Measurements from ENCODE around the gene CYB5D1.

CYB5D1 gene

DNA sequence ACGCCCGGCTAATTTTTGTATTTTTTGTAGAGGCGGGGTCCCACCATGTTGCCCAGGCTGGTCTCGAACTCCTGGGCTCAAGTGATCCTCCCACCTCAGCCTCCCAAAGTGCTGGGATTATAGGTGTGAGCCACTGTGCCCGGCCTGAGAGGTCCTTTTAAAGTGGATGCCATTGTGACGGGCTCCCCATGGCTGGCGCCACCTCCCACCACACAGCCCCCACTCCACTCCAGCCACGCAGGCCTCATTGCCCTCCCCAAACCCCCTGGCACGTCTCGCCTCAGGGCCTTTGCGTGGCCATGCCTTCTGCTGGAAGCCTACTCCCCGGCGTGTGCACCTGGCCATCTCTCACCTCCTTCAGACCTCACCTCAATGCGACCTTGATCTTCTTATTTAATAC is 35.7 kb upstream of the CYB5D1 start:
- no peak for TF ChIP-seq CTCF (IDR thresholded peaks at IDR 0.05; ENCODE audit: insufficient read depth, low read length, poor library complexity, severe bottlenecking)
- no peaks in the 10 kb centered on the region for H3K36me3 ChIP-seq (ENCODE audit: control insufficient read depth, insufficient read depth, low read length)
- H3K27me3 ChIP-seq (replicated peaks; ENCODE audit: control insufficient read depth, insufficient read depth, low read length), result no peaks in the 10 kb centered on the region; the same call in 1 of the 2 replicates
- H3K4me3 ChIP-seq (replicated peaks; ENCODE audit: low read depth, low read length), result no peak overlapping the region
- no peak for DNase-seq (ENCODE audit: extremely low read depth, insufficient read length)

- TF ChIP-seq CTCF (IDR thresholded peaks at IDR 0.05; ENCODE audit: insufficient read depth, low read length, poor library complexity, severe bottlenecking), result no peak
- H3K4me3 ChIP-seq (replicated peaks; ENCODE audit: low read depth, low read length), result no peak overlapping the region
- H3K27me3 ChIP-seq (replicated peaks; ENCODE audit: control insufficient read depth, insufficient read depth, low read length), result no peaks in the 10 kb centered on the region; the same call in 1 of the 2 replicates
Measured at GRCh38 chr17:7823581-7824001, 34.2 kb upstream of the CYB5D1 start.

GRCh38 chr17:7824021-7824924 is 33.5 kb upstream of the CYB5D1 start:
- no peak for TF ChIP-seq CTCF (IDR thresholded peaks at IDR 0.05; ENCODE audit: insufficient read depth, low read length, poor library complexity, severe bottlenecking)
- Histone ChIP-seq H3K36me3 (ENCODE audit: control insufficient read depth, insufficient read depth, low read length) (no peaks in the 10 kb centered on the region), H3K4me3 (replicated peaks; ENCODE audit: low read depth, low read length) (no peak overlapping the region), H3K27me3 (replicated peaks; ENCODE audit: control insufficient read depth, insufficient read depth, low read length) (no peaks in the 10 kb centered on the region; the same call in 1 of the 2 replicates)
- no peak for DNase-seq (ENCODE audit: extremely low read depth, insufficient read length)

More at GRCh38 chr17:7823581-7824001, 34.2 kb upstream of the CYB5D1 start:
- DNase-seq (ENCODE audit: extremely low read depth, insufficient read length), result no peak
- H3K36me3 ChIP-seq (ENCODE audit: control insufficient read depth, insufficient read depth, low read length), result no peaks in the 10 kb centered on the region

DNA sequence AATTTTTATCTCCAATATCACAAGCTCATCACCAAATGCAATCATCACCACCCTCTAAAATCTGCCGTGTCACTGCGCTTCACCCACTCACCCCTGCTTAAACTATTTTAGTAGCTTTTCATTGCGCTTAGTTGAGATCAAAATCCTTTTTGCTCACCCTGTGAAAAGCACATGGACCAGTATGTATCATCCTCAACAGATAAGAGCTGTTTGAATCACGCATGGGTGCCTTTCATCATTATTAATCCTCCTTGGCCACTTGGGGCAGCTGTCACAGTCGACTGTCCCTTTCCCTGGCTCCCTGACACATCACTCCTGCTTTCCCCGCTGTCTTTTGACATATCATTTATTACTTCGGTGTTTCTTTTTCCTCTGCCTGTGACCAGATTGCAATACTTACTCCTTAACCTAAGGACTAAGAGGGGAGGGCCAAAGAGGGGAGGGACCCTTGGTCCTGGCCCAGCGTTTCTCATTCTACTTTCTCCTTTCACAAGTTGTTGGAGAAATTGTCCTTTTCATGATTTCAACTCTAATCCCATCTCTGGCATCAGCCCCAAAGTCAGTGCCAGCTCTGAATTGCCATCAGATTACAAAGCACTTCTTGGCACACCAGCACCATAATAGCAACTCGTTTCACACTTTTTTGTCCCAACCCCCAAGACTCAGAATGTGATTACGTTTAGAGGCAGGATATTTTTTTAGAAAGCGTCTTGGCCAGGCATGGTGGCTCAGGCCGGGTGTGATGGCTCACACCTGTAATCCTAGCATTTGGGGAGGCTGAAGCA is 32.4 kb upstream of the CYB5D1 start:
- no peak for DNase-seq (ENCODE audit: extremely low read depth, insufficient read length)
- no peak for TF ChIP-seq CTCF (IDR thresholded peaks at IDR 0.05; ENCODE audit: insufficient read depth, low read length, poor library complexity, severe bottlenecking)
- H3K27me3 ChIP-seq (replicated peaks; ENCODE audit: control insufficient read depth, insufficient read depth, low read length), result peaks cover 2% of the 10 kb centered on the region
- no peak overlapping the region for H3K4me3 ChIP-seq (replicated peaks; ENCODE audit: low read depth, low read length)
- no peaks in the 10 kb centered on the region for H3K36me3 ChIP-seq (ENCODE audit: control insufficient read depth, insufficient read depth, low read length)

DNA sequence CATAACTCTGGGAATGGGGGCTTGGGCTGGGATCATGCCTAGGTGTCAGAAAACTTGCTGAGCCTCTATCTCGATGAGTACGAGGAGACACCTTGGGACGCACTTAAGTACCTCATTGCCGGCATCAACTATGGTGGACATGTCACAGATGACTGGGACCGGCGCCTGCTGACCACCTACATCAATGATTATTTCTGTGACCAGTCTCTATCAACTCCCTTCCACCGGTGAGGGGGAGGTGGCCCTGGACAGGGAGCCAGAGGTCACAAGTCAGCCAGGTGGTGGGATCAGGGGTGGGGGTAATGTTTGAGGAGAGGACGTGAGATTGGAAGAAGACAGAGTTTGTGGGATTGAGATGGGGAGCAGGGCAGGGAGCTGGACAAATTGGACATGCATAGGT is 27.2 kb upstream of the CYB5D1 start:
- DNase-seq (ENCODE audit: extremely low read depth, insufficient read length), result no peak
- Histone ChIP-seq H3K27me3 (replicated peaks; ENCODE audit: control insufficient read depth, insufficient read depth, low read length) (peaks cover 2% of the 10 kb centered on the region), H3K36me3 (ENCODE audit: control insufficient read depth, insufficient read depth, low read length) (no peaks in the 10 kb centered on the region), H3K4me3 (replicated peaks; ENCODE audit: low read depth, low read length) (no peak overlapping the region)
- TF ChIP-seq CTCF (IDR thresholded peaks at IDR 0.05; ENCODE audit: insufficient read depth, low read length, poor library complexity, severe bottlenecking), result no peak

All from GM06990 (cell line).